ENCODE results near the gene DGKE. TPM values are rescaled to one million over a fixed set of nuclear protein-coding genes. Genes with fewer than 3 reads are reported as not detected.
A peak's percentile ranks its signal among the peaks of the same experiment; 100 is the strongest.

Gene DGKE
- total RNA-seq (ENCODE audit: insufficient read depth, low replicate concordance), result 10.4 TPM

DNA sequence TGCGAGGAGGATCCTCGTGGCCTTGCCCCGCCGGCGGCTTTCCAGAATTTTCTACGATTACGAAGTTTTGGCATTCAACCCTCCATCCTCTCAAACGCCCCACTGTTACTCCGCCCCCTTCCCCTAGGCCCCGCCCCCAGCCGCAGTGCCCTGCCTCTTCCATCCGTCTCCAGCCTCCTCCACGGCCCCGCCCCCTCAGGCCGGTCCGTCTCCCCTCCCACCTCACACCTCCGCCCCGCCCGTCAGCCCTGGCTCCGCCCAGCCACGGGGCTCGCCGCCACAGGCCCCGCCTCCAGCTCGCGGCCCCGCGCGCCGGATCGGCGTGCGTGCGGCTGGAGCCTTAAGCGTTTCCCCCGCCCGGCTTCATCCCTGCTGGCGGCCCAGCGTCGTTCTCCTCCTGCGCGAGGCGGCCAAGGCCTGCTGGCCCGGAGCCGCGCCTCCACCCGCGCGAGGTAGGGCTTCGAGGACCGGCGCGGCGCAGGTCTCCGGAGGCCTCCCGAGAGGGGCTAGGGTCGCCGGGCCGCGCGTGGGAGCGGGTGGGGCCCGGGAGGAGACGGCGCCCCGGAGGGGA is at the start of gene DGKE, which contains the start of gene C17orf67:
DGKE (plus strand) TSS at position 343 of the 571 bp plus-strand sequence. CDS start 645 bp downstream, outside the sequence.
C17orf67 (minus strand) TSS at position 112 of the 571 bp plus-strand sequence. CDS start 18,110 bp downstream, outside the sequence.
- peak; percentile 98 for DNase-seq (ENCODE audit: low spot score)

DNA sequence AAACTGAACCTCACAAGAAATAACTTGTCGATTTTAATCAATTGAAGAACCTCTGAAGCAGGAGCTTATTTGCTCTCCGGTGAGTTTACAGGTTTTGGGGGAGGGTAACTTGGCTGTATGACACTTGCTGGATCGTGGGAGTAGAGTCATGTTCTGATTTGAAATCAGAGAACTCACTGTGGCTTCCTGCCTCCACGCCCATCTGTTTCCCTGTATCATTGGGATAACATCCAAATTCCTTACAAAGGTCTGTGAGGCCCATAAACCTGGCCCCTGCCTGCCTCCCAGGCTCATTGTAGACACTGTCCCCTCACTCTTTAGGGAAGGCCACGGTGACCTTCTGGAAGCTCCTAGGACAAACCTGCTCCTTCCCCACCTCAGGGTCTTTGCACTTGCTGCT is 48.5 kb upstream of the DGKE start:
- no peak for DNase-seq (ENCODE audit: low spot score)

DNA sequence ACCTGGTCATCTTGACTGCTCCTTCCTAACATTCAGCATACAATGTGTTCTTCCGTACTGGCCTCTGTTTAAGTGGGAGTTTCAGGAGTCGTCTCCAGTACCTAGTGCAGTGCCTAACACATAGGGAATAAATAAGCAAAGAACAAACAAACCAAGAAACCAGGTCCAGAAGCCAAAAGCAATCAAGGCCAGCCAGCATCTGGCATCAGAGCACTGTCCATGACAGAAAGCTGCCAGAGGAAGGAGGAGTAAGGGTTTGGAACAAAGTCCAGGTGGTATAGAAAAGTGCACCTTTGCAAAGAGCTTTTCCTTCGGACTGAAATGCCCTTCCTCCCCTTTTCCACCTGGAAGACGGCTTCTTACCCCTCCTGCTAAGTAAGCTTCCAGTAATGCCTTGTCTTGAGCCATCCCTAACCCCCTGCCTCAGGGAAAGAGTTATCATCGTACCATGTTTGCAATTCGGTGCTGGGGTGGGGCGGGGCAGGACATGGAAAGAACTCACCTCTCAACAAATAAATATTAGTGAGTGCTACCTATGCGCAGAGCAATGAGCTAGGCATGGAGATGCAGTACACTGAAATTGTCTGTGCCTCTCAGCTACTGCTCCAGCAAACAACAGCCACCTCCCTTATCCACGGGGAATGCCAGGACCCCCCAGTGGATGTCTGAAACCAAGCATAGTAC is 47.8 kb upstream of the DGKE start:
- no peak for DNase-seq (ENCODE audit: low spot score)

- peak; percentile 13 for DNase-seq (ENCODE audit: low spot score)
Measured at GRCh38 chr17:56786989-56787482, 46.9 kb upstream of the DGKE start.

DNA sequence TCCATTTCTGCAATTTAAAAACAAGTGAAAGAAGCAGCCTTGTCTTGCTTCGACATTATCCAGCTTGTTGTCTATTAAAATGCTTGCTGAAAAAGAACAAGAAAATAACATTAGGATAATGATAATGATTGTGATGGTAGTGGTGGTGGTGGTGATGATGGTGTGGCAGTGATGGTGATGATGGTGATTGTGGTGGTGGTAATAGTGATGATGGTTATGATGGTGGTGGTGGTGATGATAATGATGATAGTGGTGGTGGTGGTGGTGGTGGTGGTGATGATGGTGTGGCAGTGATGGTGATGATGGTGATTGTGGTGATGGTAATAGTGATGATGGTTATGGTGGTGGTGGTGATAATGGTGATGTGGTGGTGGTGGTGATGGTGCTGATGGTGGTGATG is 41.7 kb upstream of the DGKE start:
- no peak for DNase-seq (ENCODE audit: low spot score)

DNA sequence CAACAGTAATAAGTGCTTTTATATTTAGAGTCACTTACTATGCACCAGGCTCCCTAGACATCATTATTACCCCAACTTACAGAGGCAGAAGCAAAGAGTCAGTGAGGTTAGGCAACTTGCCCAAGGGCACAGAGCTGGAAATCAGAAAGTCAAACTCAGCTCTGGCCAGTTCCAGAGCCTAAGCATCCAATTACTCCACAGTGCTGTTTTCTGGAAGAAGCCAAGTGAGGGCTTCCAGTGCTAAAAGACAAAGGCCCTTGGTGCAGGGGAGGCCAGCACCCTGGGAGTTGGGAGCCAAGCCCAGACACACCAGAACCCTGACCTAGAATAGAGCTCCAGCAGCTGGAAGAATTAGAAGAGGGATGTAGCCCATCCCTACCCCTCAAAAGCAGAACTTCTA is 40.4 kb upstream of the DGKE start:
- DNase-seq (ENCODE audit: low spot score), result no peak

DNA sequence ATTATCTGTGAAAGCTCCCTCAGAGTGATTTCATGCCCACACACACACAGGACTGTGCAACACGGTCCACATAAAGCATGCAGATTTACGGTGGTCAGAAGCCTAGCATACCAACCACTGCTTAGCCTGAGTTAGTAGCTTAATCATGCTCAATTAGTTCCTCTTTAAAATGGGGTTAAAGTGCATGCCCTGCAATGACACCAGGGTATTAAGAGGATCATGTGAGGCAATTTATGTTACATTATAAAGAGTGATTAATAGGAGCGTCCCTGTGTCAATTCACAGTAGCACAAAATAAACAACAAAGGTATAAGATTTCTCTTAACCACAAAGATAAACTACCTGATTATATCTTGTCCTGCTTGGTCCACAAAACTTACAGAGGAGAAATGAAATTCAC is 40.0 kb upstream of the DGKE start:
- DNase-seq (ENCODE audit: low spot score), result no peak

DNA sequence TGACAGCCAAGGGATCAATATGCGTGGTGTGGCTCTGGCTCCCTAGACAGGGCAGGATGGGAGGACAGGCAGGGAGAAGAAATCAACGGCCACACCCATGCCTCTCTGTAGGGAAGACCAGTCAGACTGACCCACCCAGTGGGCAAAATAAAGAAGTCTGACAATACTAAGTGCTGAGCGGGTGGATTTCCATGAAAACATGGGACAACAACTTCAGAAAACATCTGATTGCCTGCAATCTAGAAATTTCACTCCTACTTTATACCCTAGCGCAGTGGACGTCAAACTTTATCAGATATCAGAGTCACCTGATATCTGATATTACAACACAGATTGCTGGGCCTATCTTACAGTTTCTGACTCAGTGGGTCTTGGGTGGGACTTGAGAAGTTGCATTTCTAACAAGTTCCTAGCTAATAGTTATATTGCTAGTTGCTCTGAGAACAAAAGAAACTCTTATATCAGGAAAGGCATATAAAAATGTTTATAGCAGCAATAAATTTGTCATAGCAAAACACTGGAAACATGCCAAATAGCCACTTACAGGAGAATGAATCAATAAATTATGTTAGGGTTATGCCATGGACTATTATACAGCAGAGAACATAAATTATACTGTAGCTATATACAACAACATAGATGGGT is 38.6 kb upstream of the DGKE start:
- DNase-seq (ENCODE audit: low spot score), result no peak

DNA sequence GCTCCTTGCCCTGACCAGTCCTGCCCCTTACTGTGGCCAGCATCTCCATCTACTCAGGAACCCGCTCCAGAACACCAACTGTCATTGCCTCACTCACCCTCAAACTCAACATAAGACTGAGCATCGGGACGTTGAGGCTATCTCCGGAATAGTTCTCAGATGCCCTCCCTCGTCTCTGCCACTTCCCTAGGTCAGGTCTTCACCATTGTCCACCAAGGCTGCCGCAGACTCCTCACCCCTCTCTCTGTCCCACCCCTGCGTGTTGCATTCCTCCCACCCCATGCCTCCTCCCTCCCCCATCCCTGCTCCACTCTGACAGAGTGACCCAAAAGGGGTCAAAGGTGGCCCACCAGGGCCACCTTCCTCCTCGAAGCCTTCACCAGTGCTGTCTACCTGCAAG is 37.4 kb upstream of the DGKE start:
- no peak for DNase-seq (ENCODE audit: low spot score)

DNA sequence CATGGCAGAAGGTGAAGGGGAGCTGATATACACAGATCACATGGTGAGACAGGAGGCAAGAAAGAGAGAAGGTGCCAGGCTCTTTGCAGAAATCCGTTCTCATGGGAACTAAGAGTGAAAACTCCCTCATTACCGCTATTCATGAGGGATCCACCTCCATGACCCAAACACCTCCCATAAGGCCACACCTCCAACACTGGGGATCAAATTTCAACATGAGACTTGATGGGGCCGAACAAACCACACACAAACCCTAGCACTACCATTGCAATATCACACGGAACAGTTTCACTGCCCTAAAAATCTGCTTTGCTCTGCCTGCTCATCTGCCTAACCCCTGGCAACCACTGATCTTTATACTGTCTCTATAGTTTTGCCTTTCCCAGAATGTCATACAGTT is 35.0 kb upstream of the DGKE start:
- DNase-seq (ENCODE audit: low spot score), result no peak

- DNase-seq (ENCODE audit: low spot score), result no peak
Measured at GRCh38 chr17:56801459-56802178, 32.3 kb upstream of the DGKE start.

GRCh38 chr17:56803071-56803470 is 30.9 kb upstream of the DGKE start:
- DNase-seq (ENCODE audit: low spot score), result no peak

GRCh38 chr17:56804454-56804853 is 29.5 kb upstream of the DGKE start:
- DNase-seq (ENCODE audit: low spot score), result no peak

DNA sequence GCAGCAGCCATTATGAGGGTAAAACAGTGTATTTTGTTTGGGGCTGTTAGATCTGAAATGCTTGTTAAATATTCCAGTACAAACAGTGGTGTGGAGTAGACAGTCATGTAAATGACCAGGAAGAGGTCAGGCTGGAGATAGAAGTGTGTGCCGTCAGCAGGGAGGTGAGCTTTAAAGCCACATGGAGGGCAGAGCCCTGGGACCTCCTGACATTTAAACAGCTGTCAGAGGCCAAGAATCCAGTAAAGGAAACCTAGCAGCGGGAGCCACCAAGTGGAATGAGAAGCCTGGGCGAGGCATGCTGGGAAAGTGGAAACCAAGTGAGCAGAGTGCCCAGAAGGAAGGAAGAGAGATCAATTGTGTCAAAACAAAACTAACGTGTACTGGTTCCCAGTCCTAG is 27.0 kb upstream of the DGKE start:
- no peak for DNase-seq (ENCODE audit: low spot score)

GRCh38 chr17:56807723-56808122 is 26.2 kb upstream of the DGKE start:
- no peak for DNase-seq (ENCODE audit: low spot score)

DNA sequence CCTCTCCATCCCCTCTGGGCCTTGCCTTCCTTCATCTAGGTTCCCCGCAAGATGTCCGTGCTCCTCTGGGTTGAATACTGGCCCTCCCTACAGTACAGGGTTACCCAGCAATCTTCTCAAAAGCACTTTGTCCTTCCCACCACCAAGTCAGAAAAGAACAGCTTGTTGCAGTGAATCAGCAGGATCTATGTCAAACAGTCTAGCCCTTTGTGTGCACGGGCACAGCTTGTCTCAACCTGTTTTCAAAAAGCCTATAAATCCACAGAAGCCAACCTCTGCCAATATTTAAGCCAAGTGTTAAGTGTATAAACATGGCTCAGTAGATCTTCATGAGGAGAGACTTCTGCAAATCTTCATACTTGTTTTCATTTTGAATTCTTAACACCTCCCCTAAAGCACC is 25.4 kb upstream of the DGKE start:
- DNase-seq (ENCODE audit: low spot score), result peak; percentile 22

GRCh38 chr17:56809106-56809819 is 24.7 kb upstream of the DGKE start:
- no peak for DNase-seq (ENCODE audit: low spot score)

- DNase-seq (ENCODE audit: low spot score), result no peak
Measured at GRCh38 chr17:56809820-56810179, 24.2 kb upstream of the DGKE start.

DNA sequence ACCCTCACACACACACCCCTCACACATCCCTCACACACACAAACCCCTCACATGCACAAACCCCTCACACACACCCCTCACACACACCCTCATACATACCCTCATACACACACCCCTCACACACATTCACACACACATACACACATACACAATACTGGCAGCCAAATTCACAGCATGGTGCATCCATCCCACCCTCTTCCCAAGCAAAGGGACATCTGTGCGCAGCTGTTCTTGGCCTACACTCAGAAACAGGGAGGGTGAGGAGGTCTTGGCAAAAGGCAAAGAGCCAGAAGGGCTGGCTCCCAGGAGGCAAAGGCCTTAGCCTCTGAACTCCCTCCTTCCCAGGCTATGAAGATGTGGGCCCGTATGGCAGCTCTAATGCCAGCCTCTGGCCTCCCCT is 23.6 kb upstream of the DGKE start:
- DNase-seq (ENCODE audit: low spot score), result no peak

DNA sequence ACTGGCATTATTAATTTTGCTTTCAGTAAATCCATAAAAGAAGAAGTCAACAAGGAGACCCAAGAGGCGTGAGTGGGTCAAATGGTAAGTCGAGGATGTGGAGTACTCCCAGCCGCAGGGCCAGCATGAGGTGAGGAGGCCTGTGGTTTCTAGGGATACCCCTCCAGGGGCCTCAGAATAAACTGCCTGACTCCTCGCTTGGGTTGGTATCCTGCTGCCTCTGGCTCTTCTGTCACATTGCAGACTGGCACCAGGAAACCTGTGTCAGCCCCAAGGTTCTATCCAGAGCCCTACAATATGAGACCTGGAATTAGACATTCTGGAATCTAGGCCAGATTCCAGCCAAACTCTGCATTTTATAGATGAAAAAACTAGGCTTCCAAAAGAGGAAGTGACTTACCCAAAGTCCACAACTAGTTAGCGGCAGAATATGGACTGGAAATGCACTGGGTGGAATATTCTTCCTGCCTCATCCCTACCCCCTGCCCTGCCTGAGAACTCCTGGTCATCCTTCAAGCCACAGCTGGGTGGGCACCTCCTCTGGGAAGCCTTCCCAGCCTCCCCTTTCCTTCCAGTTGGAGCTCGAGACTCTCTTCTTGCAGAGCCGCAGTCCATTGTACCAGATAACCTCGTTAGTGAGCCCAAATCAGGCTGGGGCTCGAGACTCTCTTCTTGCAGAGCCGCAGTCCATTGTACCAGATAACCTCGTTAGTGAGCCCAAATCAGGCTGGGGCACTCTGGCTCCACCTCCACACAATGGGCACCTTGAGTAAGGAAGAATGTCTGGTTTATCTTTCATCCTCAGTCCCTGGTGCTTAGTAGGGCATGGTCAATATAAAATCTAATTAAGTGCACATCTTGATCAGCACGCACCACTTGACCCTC is 22.8 kb upstream of the DGKE start:
- no peak for DNase-seq (ENCODE audit: low spot score)
